ENCODE measurements around the gene MAML1. TPM values are rescaled to one million over a fixed set of nuclear protein-coding genes. Genes with fewer than 3 reads are reported as not detected.

MAML1 gene
- total and polyA plus RNA-seq, 2 experiments from 2014 or later, result 14.4 to 35.8 TPM

GRCh38 chr5:179767496-179768100 lies 35.0 kb downstream of the MAML1 start:
- Histone ChIP-seq H3K4me1 (ENCODE audit: low read depth) (peaks cover 14% of the 10 kb centered on the region), H3K9me3 (ENCODE audit: low read depth) (no peaks in the 10 kb centered on the region), H3K4me3 (no peak overlapping the region), H3K36me3 (peaks cover 47% of the 10 kb centered on the region), H3K27me3 (no peaks in the 10 kb centered on the region), H3K27ac (peak overlapping the region; percentile 27)
- TF ChIP-seq, protein P1, sequence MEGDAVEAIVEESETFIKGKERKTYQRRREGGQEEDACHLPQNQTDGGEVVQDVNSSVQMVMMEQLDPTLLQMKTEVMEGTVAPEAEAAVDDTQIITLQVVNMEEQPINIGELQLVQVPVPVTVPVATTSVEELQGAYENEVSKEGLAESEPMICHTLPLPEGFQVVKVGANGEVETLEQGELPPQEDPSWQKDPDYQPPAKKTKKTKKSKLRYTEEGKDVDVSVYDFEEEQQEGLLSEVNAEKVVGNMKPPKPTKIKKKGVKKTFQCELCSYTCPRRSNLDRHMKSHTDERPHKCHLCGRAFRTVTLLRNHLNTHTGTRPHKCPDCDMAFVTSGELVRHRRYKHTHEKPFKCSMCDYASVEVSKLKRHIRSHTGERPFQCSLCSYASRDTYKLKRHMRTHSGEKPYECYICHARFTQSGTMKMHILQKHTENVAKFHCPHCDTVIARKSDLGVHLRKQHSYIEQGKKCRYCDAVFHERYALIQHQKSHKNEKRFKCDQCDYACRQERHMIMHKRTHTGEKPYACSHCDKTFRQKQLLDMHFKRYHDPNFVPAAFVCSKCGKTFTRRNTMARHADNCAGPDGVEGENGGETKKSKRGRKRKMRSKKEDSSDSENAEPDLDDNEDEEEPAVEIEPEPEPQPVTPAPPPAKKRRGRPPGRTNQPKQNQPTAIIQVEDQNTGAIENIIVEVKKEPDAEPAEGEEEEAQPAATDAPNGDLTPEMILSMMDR (IDR thresholded peaks at IDR 0.05; ENCODE audit: low read depth, low read length), result no peak
- DNase-seq (ENCODE audit: low read depth in 1 of 2, low spot score in 1 of 2), result no peak

GRCh38 chr5:179768326-179769085 lies 35.9 kb downstream of the MAML1 start:
- no peak overlapping the region for H3K4me3 ChIP-seq
- DNase-seq (ENCODE audit: low read depth in 1 of 2, low spot score in 1 of 2), result peak; percentile 21 to 75
- H3K9me3 ChIP-seq (ENCODE audit: low read depth), result no peaks in the 10 kb centered on the region
- H3K36me3 ChIP-seq, result peaks cover 54% of the 10 kb centered on the region
- no peaks in the 10 kb centered on the region for H3K27me3 ChIP-seq
- peak overlapping the region; percentile 27 for H3K27ac ChIP-seq
- TF ChIP-seq, protein P1 (IDR thresholded peaks at IDR 0.05; ENCODE audit: low read depth, low read length), result peak; percentile 25
- H3K4me1 ChIP-seq (ENCODE audit: low read depth), result peaks cover 6% of the 10 kb centered on the region

DNA sequence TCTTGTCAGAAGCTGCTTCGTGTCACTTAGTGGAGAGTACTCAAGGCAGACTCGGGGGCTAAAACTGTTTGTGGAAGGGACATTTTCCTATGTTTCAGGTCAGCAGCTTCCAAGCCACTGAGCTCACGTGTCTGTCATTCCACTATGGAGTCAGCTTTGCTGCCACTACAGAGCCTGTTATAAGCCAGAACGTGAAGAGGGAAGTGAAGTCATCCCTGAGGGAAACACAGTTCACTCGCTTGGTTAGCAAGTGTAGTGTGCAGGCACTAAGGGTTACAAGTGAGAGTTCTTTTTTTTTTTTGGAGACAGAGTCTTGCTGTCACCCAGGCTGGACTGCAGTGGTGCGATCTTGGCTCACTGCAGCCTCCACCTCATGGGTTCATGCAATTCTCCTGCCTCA lies 36.6 kb downstream of the MAML1 start:
- peaks cover 54% of the 10 kb centered on the region for H3K36me3 ChIP-seq

DNA sequence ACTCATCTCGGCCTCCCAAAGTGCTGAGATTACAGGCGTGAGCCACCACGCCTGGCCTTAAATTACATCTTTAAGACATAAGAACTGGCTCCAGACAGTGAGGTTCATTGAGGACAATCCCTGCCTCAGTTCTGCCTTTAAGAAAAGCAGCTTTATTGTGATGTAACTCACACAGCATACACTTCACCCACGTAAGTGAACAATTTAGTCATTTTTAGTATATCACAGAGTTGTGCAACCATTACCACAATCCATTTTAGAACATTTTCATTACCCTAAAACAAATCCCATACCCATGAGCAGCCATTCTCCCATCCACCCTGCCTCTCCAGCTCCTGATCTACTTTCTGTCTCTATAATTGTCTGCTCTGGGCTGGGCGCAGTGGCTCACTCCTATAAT lies 37.2 kb downstream of the MAML1 start:
- DNase-seq (ENCODE audit: low read depth in 1 of 2, low spot score in 1 of 2), result peak in 1 of 2 donors; percentile 58
- H3K9me3 ChIP-seq (ENCODE audit: low read depth), result no peaks in the 10 kb centered on the region
- H3K4me1 ChIP-seq (ENCODE audit: low read depth), result no peaks in the 10 kb centered on the region
- H3K27me3 ChIP-seq, result no peaks in the 10 kb centered on the region
- no peak overlapping the region for H3K27ac ChIP-seq
- TF ChIP-seq, protein P1 (IDR thresholded peaks at IDR 0.05; ENCODE audit: low read depth, low read length), result no peak
- H3K4me3 ChIP-seq, result no peak overlapping the region
- peaks cover 60% of the 10 kb centered on the region for H3K36me3 ChIP-seq

More for the DNA sequence above, 36.6 kb downstream of the MAML1 start:
- Histone ChIP-seq H3K27ac (peak overlapping the region; percentile 27), H3K4me3 (no peak overlapping the region), H3K27me3 (no peaks in the 10 kb centered on the region), H3K9me3 (ENCODE audit: low read depth) (no peaks in the 10 kb centered on the region), H3K4me1 (ENCODE audit: low read depth) (no peaks in the 10 kb centered on the region)
- TF ChIP-seq, protein P1 (IDR thresholded peaks at IDR 0.05; ENCODE audit: low read depth, low read length), result no peak
- no peak for DNase-seq (ENCODE audit: low read depth in 1 of 2, low spot score in 1 of 2)

- TF ChIP-seq, protein P1 (IDR thresholded peaks at IDR 0.05; ENCODE audit: low read depth, low read length), result no peak
Observed at GRCh38 chr5:179771311-179771895, 38.8 kb downstream of the MAML1 start.

More at GRCh38 chr5:179771311-179771895, 38.8 kb downstream of the MAML1 start:
- H3K4me1 ChIP-seq (ENCODE audit: low read depth), result no peaks in the 10 kb centered on the region
- H3K27me3 ChIP-seq, result no peaks in the 10 kb centered on the region
- no peak overlapping the region for H3K4me3 ChIP-seq
- DNase-seq (ENCODE audit: low read depth in 1 of 2, low spot score in 1 of 2), result peak in 1 of 2 donors; percentile 15
- no peaks in the 10 kb centered on the region for H3K9me3 ChIP-seq (ENCODE audit: low read depth)
- no peak overlapping the region for H3K27ac ChIP-seq
- peaks cover 70% of the 10 kb centered on the region for H3K36me3 ChIP-seq
